HepG2 (cell line): ENCODE data around the gene ADAMTS18. TPM values are rescaled to one million over a fixed set of nuclear protein-coding genes. Genes with fewer than 3 reads are reported as not detected.

Experiments used
- ATF7-NPFF ChIP-seq: sonication (generic); formaldehyde crosslinking; IDR thresholded peaks from 2 replicates; pipeline ENCODE4 v1.8.1; 2023; ENCODE audit warnings: mild to moderate bottlenecking, low read depth, missing genetic modification reagents, moderate library complexity
- CBX2 ChIP-seq, 2 experiments: fragments of 200-600 bp in 1 of 2; sonication (generic); formaldehyde crosslinking in 1 of 2; IDR thresholded peaks; 2 replicates each; pipeline versions ENCODE4 v1.7.0 to v1.8.1; 2018 to 2022; ENCODE audit warnings: low read depth in 2 of 2, low read length in 1 of 2, mild to moderate bottlenecking in 1 of 2, missing genetic modification reagents in 1 of 2
- CREBL2 ChIP-seq: sonication (generic); formaldehyde crosslinking; IDR thresholded peaks from 2 replicates; pipeline ENCODE4 v1.8.1; 2023; ENCODE audit warnings: missing genetic modification reagents, mild to moderate bottlenecking, borderline replicate concordance
- DR1 ChIP-seq: sonication (generic); formaldehyde crosslinking; IDR thresholded peaks from 2 replicates; pipeline ENCODE4 v1.8.0; 2021; ENCODE audit warnings: mild to moderate bottlenecking, missing genetic modification reagents, inconsistent platforms
- DZIP1 ChIP-seq: sonication (generic); formaldehyde crosslinking; IDR thresholded peaks from 2 replicates; pipeline ENCODE4 v1.5.0; 2020; ENCODE audit warnings: mild to moderate bottlenecking, missing genetic modification reagents
- EEA1 ChIP-seq: sonication (generic); formaldehyde crosslinking; IDR thresholded peaks from 2 replicates; pipeline ENCODE4 v1.5.1; 2020; ENCODE audit warnings: mild to moderate bottlenecking, missing genetic modification reagents, borderline replicate concordance
- HCFC1 ChIP-seq: fragments of 150-350 bp; IDR thresholded peaks from 2 replicates; pipeline ENCODE4 v1.6.1; 2014; ENCODE audit warnings: low read depth, low read length
- HDAC1 ChIP-seq: sonication (generic); formaldehyde crosslinking; IDR thresholded peaks from 2 replicates; pipeline ENCODE4 v1.5.1; 2020; ENCODE audit warnings: mild to moderate bottlenecking, missing genetic modification reagents
- JDP2 ChIP-seq: sonication (generic); formaldehyde crosslinking; IDR thresholded peaks from 2 replicates; pipeline ENCODE4 v1.8.1; 2022; ENCODE audit warnings: missing genetic modification reagents, borderline replicate concordance
- JUN ChIP-seq: sonication (generic); formaldehyde crosslinking; IDR thresholded peaks from 2 replicates; pipeline ENCODE4 v1.4.0; 2020; ENCODE audit warnings: mild to moderate bottlenecking, missing genetic modification reagents
- JUNB ChIP-seq: sonication (generic); formaldehyde crosslinking; IDR thresholded peaks from 2 replicates; pipeline ENCODE4 v1.8.0; 2022; ENCODE audit warnings: missing genetic modification reagents, mild to moderate bottlenecking, borderline replicate concordance
- PHB2 ChIP-seq: fragments of 450-650 bp; IDR thresholded peaks from 2 replicates; pipeline ENCODE4 v1.6.1; 2018; ENCODE audit not compliant: partially characterized antibody
- RAD21 ChIP-seq: fragments of 450-650 bp; formaldehyde crosslinking; IDR thresholded peaks from 2 replicates; pipeline ENCODE4 v1.5.0; 2020; ENCODE audit warnings: mild to moderate bottlenecking
- SP5 ChIP-seq: IDR thresholded peaks from 2 replicates; pipeline ENCODE4 v1.6.1; 2016; ENCODE audit warnings: low read depth, borderline replicate concordance
- TFE3 ChIP-seq: IDR thresholded peaks from 2 replicates; pipeline ENCODE4 v1.6.1; 2016
- THRA ChIP-seq: sonication (generic); formaldehyde crosslinking; IDR thresholded peaks from 2 replicates; pipeline ENCODE4 v1.4.0; 2020; ENCODE audit warnings: missing genetic modification reagents, borderline replicate concordance
- ZFX ChIP-seq: sonication (generic); formaldehyde crosslinking; IDR thresholded peaks from 2 replicates; pipeline ENCODE4 v1.4.0; 2020; ENCODE audit warnings: mild to moderate bottlenecking, low read depth, missing genetic modification reagents, moderate library complexity
- ZNF232 ChIP-seq: sonication (generic); formaldehyde crosslinking; IDR thresholded peaks from 2 replicates; pipeline ENCODE4 v1.4.0; 2020; ENCODE audit warnings: missing genetic modification reagents, borderline replicate concordance
- ZNF260 ChIP-seq: sonication (generic); formaldehyde crosslinking; IDR thresholded peaks from 2 replicates; pipeline ENCODE4 v1.4.0; 2020; ENCODE audit warnings: missing genetic modification reagents, low read depth, mild to moderate bottlenecking, borderline replicate concordance
- ZNF274 ChIP-seq: sonication (generic); formaldehyde crosslinking; IDR thresholded peaks from 2 replicates; pipeline ENCODE4 v1.5.1; 2020; ENCODE audit warnings: mild to moderate bottlenecking, missing genetic modification reagents
- ZNF335 ChIP-seq: sonication (generic); formaldehyde crosslinking; IDR thresholded peaks from 2 replicates; pipeline ENCODE4 v1.4.0; 2020; ENCODE audit warnings: missing genetic modification reagents
- ZNF367 ChIP-seq: sonication (generic); formaldehyde crosslinking; IDR thresholded peaks from 2 replicates; pipeline ENCODE4 v1.4.0; 2020; ENCODE audit warnings: missing genetic modification reagents, borderline replicate concordance
- ZNF484 ChIP-seq: sonication (generic); formaldehyde crosslinking; IDR thresholded peaks from 2 replicates; pipeline ENCODE4 v1.5.1; 2020; ENCODE audit warnings: mild to moderate bottlenecking, low read depth, missing genetic modification reagents, borderline replicate concordance
- ZNF7 ChIP-seq: IDR thresholded peaks from 2 replicates; pipeline ENCODE4 v1.6.1; 2016; ENCODE audit warnings: missing biosample characterization, missing genetic modification reagents
- ZNF841 ChIP-seq: sonication (generic); formaldehyde crosslinking; IDR thresholded peaks from 2 replicates; pipeline ENCODE4 v1.8.1; 2023; ENCODE audit warnings: missing genetic modification reagents, borderline replicate concordance
- ZSCAN21 ChIP-seq: sonication (generic); formaldehyde crosslinking; IDR thresholded peaks from 2 replicates; pipeline ENCODE4 v1.8.0; 2022; ENCODE audit warnings: mild to moderate bottlenecking, missing genetic modification reagents, moderate library complexity, borderline replicate concordance
- polyA plus RNA-seq, 8 experiments: library from polyadenylated mRNA; depleted of rRNA in 3 of 8; stranded (reverse) in 7 of 8; unstranded in 1 of 8; fragments of >200 nt; fragmentation: Illumina TruSeq in 4 of 8; extraction: Trizol in 4 of 8; gene quantifications; 2 replicates each; pipeline versions ENCODE4 v1.2.1 to v1.2.3, GENCODE V29; 2011 to 2016; ENCODE audit warnings: low read depth in 4 of 8, missing spikeins in 1 of 8, mixed read lengths in 1 of 8; ENCODE audit not compliant: insufficient read depth in 1 of 8
- total RNA-seq, 5 experiments: library from RNA; depleted of rRNA; stranded (reverse); fragments of >200 nt; fragmentation: Illumina TruSeq; extraction: Trizol; gene quantifications; 2 replicates each; pipeline ENCODE4 v1.2.3, GENCODE V29; 2016; ENCODE audit warnings: low read depth in 1 of 5

ADAMTS18 gene
- total and polyA plus RNA-seq, 2 of the 13 experiments (the other 11 are each of a cell fraction or from before 2014, with no cell fraction given), result 0.01 TPM; not detected in 1

GRCh38 chr16:77236063-77236511, 198.7 kb downstream of the ADAMTS18 start (continued):
- TF ChIP-seq ZFX (no peak), JUNB (CRISPR knock-in tag) (no peak), ZNF260 (CRISPR knock-in tag) (no peak), JDP2 (CRISPR knock-in tag) (no peak), CBX2 (IDR thresholded peaks at IDR 0.05; ENCODE audit: low read depth, low read length) (no peak), CBX2 (CRISPR knock-in tag; IDR thresholded peaks at IDR 0.05; ENCODE audit: low read depth) (no peak), ATF7-NPFF (CRISPR knock-in tag) (no peak), THRA (CRISPR knock-in tag) (peak; percentile 69), ZNF484 (no peak), DZIP1 (no peak), EEA1 (CRISPR knock-in tag) (no peak), ZNF274 (CRISPR knock-in tag) (peak; percentile 72; the same call in 1 of the 2 replicates), SP5 (CRISPR knock-in tag) (no peak), HDAC1 (CRISPR knock-in tag) (no peak), ZNF367 (CRISPR knock-in tag) (no peak), PHB2 (no peak), JUN (CRISPR knock-in tag) (no peak), HCFC1 (no peak), ZNF335 (CRISPR knock-in tag) (peak; percentile 65; the same call in 1 of the 2 replicates), ZNF232 (CRISPR knock-in tag) (peak; percentile 80; the same call in 1 of the 2 replicates), RAD21 (CRISPR knock-in tag) (peak; percentile 100), CREBL2 (CRISPR knock-in tag) (no peak), ZNF841 (CRISPR knock-in tag) (no peak), ZSCAN21 (CRISPR knock-in tag) (no peak; the same call in 1 of the 2 replicates), DR1 (CRISPR knock-in tag) (0 out of 2 replicates have a peak, but pooled peaks have one; percentile 21), ZNF7 (CRISPR knock-in tag) (no peak), TFE3 (CRISPR knock-in tag) (0 out of 2 replicates have a peak, but pooled peaks have one; percentile 36)
